Endothelial cell (in vitro differentiated cells): ENCODE measurements around the gene AFDN. TPM values are rescaled to one million over a fixed set of nuclear protein-coding genes. Genes with fewer than 3 reads are reported as not detected.

Experiments
- DNase-seq: peaks from one replicate; pipeline ENCODE4 v3.0.0; 2021; ENCODE audit warnings: low spot score
- H3K27ac Mint-ChIP-seq: one replicate; pipeline ENCODE4 v1.8.0; 2021; ENCODE audit warnings: mixed read lengths, inconsistent platforms; ENCODE audit not compliant: unreplicated experiment
- H3K27me3 Mint-ChIP-seq: one replicate; pipeline ENCODE4 v1.8.0; 2021; ENCODE audit warnings: mild to moderate bottlenecking, moderate library complexity, mixed read lengths, inconsistent platforms; ENCODE audit not compliant: unreplicated experiment
- H3K36me3 Mint-ChIP-seq: one replicate; pipeline ENCODE4 v1.8.0; 2021; ENCODE audit warnings: mild to moderate bottlenecking, low read depth, mixed read lengths, inconsistent platforms; ENCODE audit not compliant: unreplicated experiment
- H3K4me1 Mint-ChIP-seq: one replicate; pipeline ENCODE4 v1.8.0; 2021; ENCODE audit warnings: mild to moderate bottlenecking, mixed read lengths, inconsistent platforms; ENCODE audit not compliant: unreplicated experiment
- H3K4me3 Mint-ChIP-seq: one replicate; pipeline ENCODE4 v1.8.0; 2021; ENCODE audit warnings: mild to moderate bottlenecking, mixed read lengths, inconsistent platforms; ENCODE audit not compliant: unreplicated experiment
- H3K9me3 Mint-ChIP-seq: one replicate; pipeline ENCODE4 v1.8.0; 2021; ENCODE audit warnings: mixed read lengths, inconsistent platforms; ENCODE audit not compliant: unreplicated experiment
- CTCF ChIP-seq: fragments of 200-600 bp; sonication (generic); IDR thresholded peaks from one replicate; pipeline ENCODE4 v1.5.0; 2021; ENCODE audit warnings: antibody characterized with exemption; ENCODE audit not compliant: unreplicated experiment
- total RNA-seq: library from RNA; stranded (reverse); fragmentation: NEBNext Ultra II Directional; extraction: Animal tissue kit (Norgen Biotek cat#: 25700); gene quantifications from one replicate; pipeline ENCODE4 v1.2.1, GENCODE V29; 2021; ENCODE audit not compliant: unreplicated experiment

AFDN gene
- total RNA-seq, 1 donor from 2014 or later, result 306 TPM

GRCh38 chr6:167918548-167919278, 92.0 kb downstream of the AFDN start:
- Mint-ChIP-seq H3K4me3 (peak overlapping the region; percentile 57), H3K27ac (no peak overlapping the region), H3K36me3 (peaks cover 46% of the 10 kb centered on the region), H3K9me3 (no peaks in the 10 kb centered on the region), H3K27me3 (peaks cover 7% of the 10 kb centered on the region), H3K4me1 (no peaks in the 10 kb centered on the region)
- TF ChIP-seq CTCF, result no peak
- DNase-seq, result no peak

GRCh38 chr6:167919349-167919748, 92.6 kb downstream of the AFDN start:
- H3K4me3 Mint-ChIP-seq, result no peak overlapping the region
- H3K27ac Mint-ChIP-seq, result no peak overlapping the region
- no peaks in the 10 kb centered on the region for H3K9me3 Mint-ChIP-seq
- no peak for DNase-seq
- peaks cover 7% of the 10 kb centered on the region for H3K27me3 Mint-ChIP-seq
- no peak for TF ChIP-seq CTCF
- peaks cover 42% of the 10 kb centered on the region for H3K36me3 Mint-ChIP-seq
- H3K4me1 Mint-ChIP-seq, result no peaks in the 10 kb centered on the region

- H3K27me3 Mint-ChIP-seq, result peaks cover 7% of the 10 kb centered on the region
- DNase-seq, result no peak
- peak overlapping the region; percentile 63 for H3K27ac Mint-ChIP-seq
- H3K9me3 Mint-ChIP-seq, result no peaks in the 10 kb centered on the region
- no peak for TF ChIP-seq CTCF
- H3K4me3 Mint-ChIP-seq, result no peak overlapping the region
- no peaks in the 10 kb centered on the region for H3K4me1 Mint-ChIP-seq
- H3K36me3 Mint-ChIP-seq, result peaks cover 44% of the 10 kb centered on the region
Observed at GRCh38 chr6:167920165-167920564, 93.5 kb downstream of the AFDN start.

GRCh38 chr6:167921831-167922230, 95.1 kb downstream of the AFDN start:
- H3K27ac Mint-ChIP-seq, result peak overlapping the region; percentile 13
- no peak for TF ChIP-seq CTCF
- no peak for DNase-seq

GRCh38 chr6:167925026-167925425, 98.3 kb downstream of the AFDN start:
- Mint-ChIP-seq H3K36me3 (peaks cover 30% of the 10 kb centered on the region), H3K4me3 (no peak overlapping the region), H3K27ac (no peak overlapping the region), H3K4me1 (no peaks in the 10 kb centered on the region), H3K27me3 (peaks cover 2% of the 10 kb centered on the region), H3K9me3 (no peaks in the 10 kb centered on the region)
- DNase-seq, result no peak
- TF ChIP-seq CTCF, result no peak

More at GRCh38 chr6:167921831-167922230, 95.1 kb downstream of the AFDN start:
- H3K36me3 Mint-ChIP-seq, result peaks cover 45% of the 10 kb centered on the region
- peaks cover 7% of the 10 kb centered on the region for H3K27me3 Mint-ChIP-seq
- H3K9me3 Mint-ChIP-seq, result no peaks in the 10 kb centered on the region
- no peak overlapping the region for H3K4me3 Mint-ChIP-seq
- no peaks in the 10 kb centered on the region for H3K4me1 Mint-ChIP-seq
